OCI-LY3 (cell line): ENCODE measurements around the gene DMRT1.

ENCODE experiments used
- H2AFZ ChIP-seq: fragments of 200-600, 300-600 bp; shearing (Covaris generic); 2 replicates; pipeline ENCODE4 v1.6.0; 2014; ENCODE audit warnings: antibody characterized with exemption, low read depth, low read length
- H3K27ac ChIP-seq: fragments of 200-600, 300-600 bp; sonication (generic); 2 replicates; pipeline ENCODE4 v1.5.1; 2014; ENCODE audit warnings: mild to moderate bottlenecking, low read length, moderate library complexity, mixed read lengths
- H3K27me3 ChIP-seq: fragments of 200-600, 300-600 bp; sonication (generic); 2 replicates; pipeline ENCODE4 v1.6.1; 2014; ENCODE audit warnings: low read depth, low read length, mixed read lengths
- H3K36me3 ChIP-seq: fragments of 200-600, 300-600 bp; sonication (generic); replicated peaks from 2 replicates; pipeline ENCODE3; 2014; ENCODE audit warnings: low read depth, low read length, mixed read lengths
- H3K4me1 ChIP-seq: fragments of 300-600, 200-600 bp; sonication (generic); 2 replicates; pipeline ENCODE4 v1.6.1; 2014; ENCODE audit warnings: low read length, mixed read lengths
- H3K4me2 ChIP-seq: fragments of 200-600, 300-600 bp; sonication (generic); 2 replicates; pipeline ENCODE4 v1.6.1; 2014; ENCODE audit warnings: low read length, mixed read lengths
- H3K4me3 ChIP-seq: fragments of 300-600, 200-600 bp; sonication (generic); 2 replicates; pipeline ENCODE4 v1.5.1; 2014; ENCODE audit warnings: antibody characterized with exemption, mild to moderate bottlenecking, low read length, moderate library complexity
- H3K79me2 ChIP-seq: fragments of 300-600, 200-600 bp; shearing (Covaris generic); 2 replicates; pipeline ENCODE4 v1.6.1; 2014; ENCODE audit warnings: mild to moderate bottlenecking, low read length, mixed read lengths
- H3K9ac ChIP-seq: fragments of 300-600, 200-600 bp; shearing (Covaris generic); 2 replicates; pipeline ENCODE4 v1.6.0; 2014; ENCODE audit warnings: mild to moderate bottlenecking, low read length, moderate library complexity
- H3K9me3 ChIP-seq: fragments of 200-600, 300-600 bp; shearing (Covaris generic); 2 replicates; pipeline ENCODE4 v1.6.1; 2014; ENCODE audit warnings: low read length, mixed read lengths; ENCODE audit not compliant: insufficient read depth
- H4K20me1 ChIP-seq: fragments of 200-600, 300-600 bp; sonication (generic); 2 replicates; pipeline ENCODE4 v1.6.1; 2016; ENCODE audit warnings: low read length, mixed read lengths; ENCODE audit not compliant: insufficient read depth
- CTCF ChIP-seq: fragments of 200-600, 300-600 bp; sonication (generic); IDR thresholded peaks from 2 replicates; pipeline ENCODE4 v1.5.1; 2014; ENCODE audit warnings: antibody characterized with exemption, low read length, low read depth
- EZH2phosphoT487 ChIP-seq: fragments of 200-600 bp; shearing (Covaris generic); IDR thresholded peaks from 2 replicates; pipeline ENCODE4 v1.6.1; 2018; ENCODE audit warnings: antibody characterized with exemption, mixed run types, low read depth

Gene DMRT1

GRCh38 chr9:929719-930118 lies 88.2 kb downstream of the DMRT1 start:
- no peak overlapping the region for H3K4me2 ChIP-seq
- no peaks in the 10 kb centered on the region for H3K79me2 ChIP-seq
- H2AFZ ChIP-seq, result no peak overlapping the region
- H3K9ac ChIP-seq, result no peak overlapping the region
- H4K20me1 ChIP-seq, result no peaks in the 10 kb centered on the region
- H3K27ac ChIP-seq, result no peak overlapping the region
- peaks cover 11% of the 10 kb centered on the region for H3K27me3 ChIP-seq
- no peaks in the 10 kb centered on the region for H3K9me3 ChIP-seq
- TF ChIP-seq CTCF, result no peak
- TF ChIP-seq EZH2phosphoT487, result no peak
- H3K4me1 ChIP-seq, result no peaks in the 10 kb centered on the region
- no peaks in the 10 kb centered on the region for H3K36me3 ChIP-seq
- no peak overlapping the region for H3K4me3 ChIP-seq

- Histone ChIP-seq H4K20me1 (no peaks in the 10 kb centered on the region), H3K27me3 (peaks cover 31% of the 10 kb centered on the region), H3K9me3 (no peaks in the 10 kb centered on the region), H2AFZ (no peak overlapping the region), H3K4me1 (no peaks in the 10 kb centered on the region), H3K27ac (no peak overlapping the region), H3K79me2 (no peaks in the 10 kb centered on the region), H3K4me2 (no peak overlapping the region), H3K36me3 (no peaks in the 10 kb centered on the region), H3K4me3 (no peak overlapping the region), H3K9ac (no peak overlapping the region)
- TF ChIP-seq EZH2phosphoT487, result no peak
- no peak for TF ChIP-seq CTCF
Measured at GRCh38 chr9:933356-933755, 91.9 kb downstream of the DMRT1 start.

GRCh38 chr9:935348-935965 lies 94.0 kb downstream of the DMRT1 start:
- no peak overlapping the region for H3K4me3 ChIP-seq
- TF ChIP-seq EZH2phosphoT487 (no peak), CTCF (no peak)
- no peaks in the 10 kb centered on the region for H4K20me1 ChIP-seq
- H3K4me2 ChIP-seq, result no peak overlapping the region
- H3K27ac ChIP-seq, result no peak overlapping the region
- 0 out of 2 replicates have a peak, but pooled peaks cover 3% of the 10 kb centered on the region for H3K9me3 ChIP-seq
- H2AFZ ChIP-seq, result no peak overlapping the region
- no peak overlapping the region for H3K9ac ChIP-seq
- no peaks in the 10 kb centered on the region for H3K36me3 ChIP-seq
- H3K79me2 ChIP-seq, result no peaks in the 10 kb centered on the region
- peaks cover 33% of the 10 kb centered on the region for H3K27me3 ChIP-seq
- no peaks in the 10 kb centered on the region for H3K4me1 ChIP-seq

- no peak overlapping the region for H3K9ac ChIP-seq
- 0 out of 2 replicates have a peak, but pooled peaks cover 3% of the 10 kb centered on the region for H3K9me3 ChIP-seq
- H3K27me3 ChIP-seq, result peaks cover 6% of the 10 kb centered on the region; the same call in 1 of the 2 replicates
- H3K36me3 ChIP-seq, result no peaks in the 10 kb centered on the region
- no peaks in the 10 kb centered on the region for H3K79me2 ChIP-seq
- peaks cover 9% of the 10 kb centered on the region for H3K4me1 ChIP-seq
- H3K4me2 ChIP-seq, result no peak overlapping the region
- TF ChIP-seq CTCF (no peak), EZH2phosphoT487 (no peak)
- no peak overlapping the region for H2AFZ ChIP-seq
- no peak overlapping the region for H3K4me3 ChIP-seq
- H4K20me1 ChIP-seq, result no peaks in the 10 kb centered on the region
- no peak overlapping the region for H3K27ac ChIP-seq
Measured at GRCh38 chr9:942805-943580, 101.5 kb downstream of the DMRT1 start.
